NCI-H345 treated with DMSO at 0.1 percent for 48 hours (cell line): ENCODE results near the gene PABPN1L.

ENCODE experiments used
- DNase-seq: peaks from one replicate; lab custom pipeline; 2025; ENCODE audit not compliant: unreplicated experiment; lab: John Stamatoyannopoulos, UW

Gene PABPN1L

DNA sequence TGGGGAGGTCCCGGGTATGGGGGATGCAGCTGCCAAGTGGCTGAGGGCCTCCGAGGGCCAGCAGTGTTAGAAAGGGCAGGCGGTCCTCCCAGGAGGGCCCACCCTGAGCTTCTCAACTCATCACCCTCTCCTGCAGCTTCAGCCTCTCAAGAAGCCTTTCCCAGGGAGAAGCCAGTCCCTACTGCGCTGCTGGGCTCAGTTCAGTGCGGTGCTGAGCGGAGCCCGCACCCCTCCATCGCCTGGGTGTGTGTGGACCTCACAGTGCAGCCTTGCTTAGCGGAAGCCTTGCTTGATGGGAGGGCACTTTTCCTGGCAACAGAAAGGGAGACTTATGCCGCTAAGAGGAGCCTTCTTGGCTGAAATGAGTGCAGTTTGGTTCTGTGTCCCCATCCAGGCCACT, 51.2 kb downstream of the PABPN1L start:
- DNase-seq, result no peak

DNA sequence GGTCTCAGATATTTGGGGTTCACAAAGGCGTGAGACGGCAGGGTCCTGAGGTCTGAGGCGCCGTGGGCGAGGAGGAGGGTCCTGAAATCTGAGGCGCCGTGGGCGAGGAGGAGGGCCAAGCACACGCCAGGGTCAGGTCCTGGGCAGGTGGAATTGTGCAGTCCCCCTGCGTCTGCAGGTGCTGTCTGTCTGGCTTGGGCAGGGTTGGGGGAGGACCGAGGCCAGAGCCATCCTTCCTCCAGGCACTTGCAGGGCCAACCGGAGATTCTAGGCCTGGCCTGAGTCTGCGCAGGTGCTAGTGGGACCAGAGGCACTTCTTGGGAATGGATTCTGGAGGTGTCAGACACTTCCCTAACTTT, 52.3 kb downstream of the PABPN1L start:
- no peak for DNase-seq
